GM19238 (cell line): Measurements from ENCODE around the gene AKAP6.
"Not testable (repeated sequence)": the region's sequence is repeated elsewhere in the genome, so short reads cannot be mapped to it uniquely, and the experiment has no call there.

Experiments used
- DNase-seq: peaks from one replicate; pipeline ENCODE4 v3.0.0; 2011; ENCODE audit warnings: low spot score; ENCODE audit not compliant: insufficient read length

Gene AKAP6

DNA sequence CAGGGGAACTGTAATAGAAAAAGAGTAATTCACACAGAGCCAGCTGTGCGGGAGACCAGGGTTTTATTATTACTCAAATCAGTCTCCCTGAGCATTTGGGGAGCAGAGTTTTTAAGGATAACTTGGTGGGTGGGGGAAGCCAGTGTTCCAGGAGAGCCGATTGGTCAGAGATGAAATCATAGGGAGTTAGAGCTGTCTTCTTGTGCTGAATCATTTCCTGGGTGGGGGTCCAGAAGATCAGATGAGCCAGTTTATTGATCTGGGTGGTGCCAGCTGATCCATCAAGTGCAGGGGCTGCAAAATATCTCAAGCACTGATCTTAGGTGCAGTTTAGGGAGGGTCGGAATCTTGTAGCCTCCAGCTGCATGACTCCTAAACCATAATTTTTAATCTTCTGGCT lies 44.1 kb downstream of the AKAP6 start:
- DNase-seq: not testable (repeated sequence)

DNA sequence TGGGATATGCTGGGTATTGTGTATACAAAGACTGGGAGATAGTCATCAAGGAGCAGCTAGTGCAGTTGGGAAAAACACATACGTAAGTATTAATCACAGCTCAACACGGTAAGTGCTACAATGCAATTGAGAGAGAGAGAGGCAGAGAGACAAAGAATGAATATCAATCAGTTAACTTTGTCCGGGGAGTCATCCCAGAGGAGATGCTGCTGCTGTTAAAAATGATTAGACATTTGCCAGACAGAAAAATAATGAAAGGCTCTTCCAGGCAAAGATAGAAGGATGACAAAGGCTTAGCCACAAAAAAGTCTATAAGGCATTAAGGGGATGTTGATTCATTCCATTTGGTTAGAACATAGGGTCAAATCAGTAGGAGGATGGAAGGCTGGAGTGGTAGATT lies 45.1 kb downstream of the AKAP6 start:
- no peak for DNase-seq

DNA sequence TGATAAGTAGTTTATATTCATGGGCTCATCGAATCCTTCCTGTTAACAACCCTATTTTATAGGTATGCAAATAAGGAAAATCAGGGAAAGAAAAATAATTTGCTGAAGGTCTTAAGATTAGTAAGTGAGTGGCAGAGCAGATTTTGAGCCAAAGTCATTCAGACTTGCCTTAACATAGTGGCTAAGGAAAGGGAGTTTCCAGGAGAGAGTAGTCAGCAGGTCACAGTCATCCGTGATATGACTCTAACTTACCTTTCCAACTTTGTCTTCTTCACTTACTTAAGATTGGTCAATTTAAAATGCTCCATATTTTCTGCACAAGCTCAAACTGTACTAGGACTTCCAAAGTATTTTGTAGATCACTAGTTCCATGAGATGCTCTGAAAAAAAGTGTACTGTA lies 46.6 kb downstream of the AKAP6 start:
- no peak for DNase-seq

DNA sequence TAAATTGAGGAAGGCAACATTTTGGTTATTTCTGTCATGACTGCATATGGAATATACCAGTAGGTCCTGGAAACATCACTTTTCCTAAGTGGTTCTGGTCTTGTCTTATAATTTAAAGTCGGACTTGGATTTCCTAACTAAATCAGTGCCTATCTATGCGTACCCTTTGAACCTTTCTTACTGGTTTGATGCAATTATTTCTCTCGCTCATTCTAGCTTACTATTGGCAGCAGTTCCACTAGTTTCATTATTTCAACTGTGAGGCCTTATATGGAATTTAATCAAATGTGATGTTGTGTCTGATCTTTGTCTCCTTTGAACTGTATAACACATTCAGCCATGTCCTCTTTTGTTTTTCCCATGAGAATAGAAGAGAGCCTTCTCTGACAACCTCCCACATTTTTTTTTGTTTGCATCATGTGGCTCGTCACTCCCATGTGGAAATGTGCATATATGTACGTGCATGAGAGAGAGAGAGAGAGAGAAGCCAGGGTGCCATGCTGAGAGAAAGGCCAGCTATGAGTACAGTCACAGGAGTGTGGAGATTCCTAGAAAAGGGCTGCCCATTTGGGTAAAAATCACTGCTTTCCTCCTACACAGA lies 48.0 kb downstream of the AKAP6 start:
- no peak for DNase-seq

DNA sequence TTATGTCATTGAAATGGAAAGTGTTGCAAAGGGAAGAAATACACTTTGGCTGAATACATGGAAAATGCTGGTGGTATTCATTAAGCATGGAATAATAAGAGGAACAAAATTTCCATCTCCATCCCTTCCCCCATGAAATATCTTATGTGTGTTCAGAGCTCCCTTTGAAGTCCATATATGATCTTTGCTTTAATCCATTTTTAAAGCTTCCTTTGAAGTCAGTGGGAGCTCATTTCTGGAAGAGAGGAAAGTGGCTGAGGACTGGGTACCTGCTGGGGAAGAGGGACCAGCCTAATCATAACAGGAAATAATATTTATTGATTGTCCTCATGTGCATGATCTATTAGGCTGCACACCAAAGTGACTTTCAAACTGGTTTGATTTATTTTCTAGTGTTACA lies 49.2 kb downstream of the AKAP6 start:
- no peak for DNase-seq

DNA sequence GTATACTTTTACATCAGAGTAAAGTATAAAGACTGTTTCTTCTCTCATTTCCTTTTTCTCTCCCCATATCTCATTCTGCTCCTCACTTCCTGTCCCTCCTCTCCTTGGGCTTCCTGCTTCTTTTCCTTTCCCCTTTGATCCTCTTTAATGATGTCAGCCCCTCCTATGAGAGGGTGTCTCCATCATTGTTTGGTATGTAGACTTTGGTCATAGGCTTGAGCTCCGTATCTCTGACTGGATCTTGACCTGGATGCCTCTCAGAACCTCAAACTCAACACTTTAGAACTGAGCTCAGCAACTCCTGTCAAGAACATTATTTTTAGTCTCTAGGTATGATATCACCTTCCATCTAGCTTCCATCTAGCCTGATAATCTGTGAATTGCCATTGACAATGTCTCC lies 50.3 kb downstream of the AKAP6 start:
- no peak for DNase-seq

- DNase-seq: no peak
These were observed 52.8 kb downstream of the AKAP6 start for GRCh38 chr14:32381869-32382268.

DNA sequence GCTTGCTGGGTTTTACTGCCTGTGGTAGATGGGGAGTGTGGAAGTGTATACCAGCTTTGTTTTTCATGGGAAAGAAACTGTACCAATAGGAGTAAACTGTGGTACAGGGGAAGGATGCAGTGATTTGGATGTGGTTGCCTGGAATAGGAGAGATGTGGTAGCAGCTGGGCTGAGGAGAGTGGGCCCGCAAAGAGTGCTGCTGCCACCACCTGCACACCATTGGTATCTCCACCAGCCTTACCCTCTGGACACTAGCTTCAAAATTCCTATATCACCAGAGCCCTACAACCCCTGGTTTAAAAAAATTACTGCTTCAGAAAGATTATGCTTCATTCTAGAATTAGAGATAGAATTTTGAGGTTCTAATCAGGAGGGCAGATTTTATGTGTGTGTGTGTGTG lies 53.6 kb downstream of the AKAP6 start:
- DNase-seq: no peak

GRCh38 chr14:32383364-32384009 lies 54.4 kb downstream of the AKAP6 start:
- no peak for DNase-seq

DNA sequence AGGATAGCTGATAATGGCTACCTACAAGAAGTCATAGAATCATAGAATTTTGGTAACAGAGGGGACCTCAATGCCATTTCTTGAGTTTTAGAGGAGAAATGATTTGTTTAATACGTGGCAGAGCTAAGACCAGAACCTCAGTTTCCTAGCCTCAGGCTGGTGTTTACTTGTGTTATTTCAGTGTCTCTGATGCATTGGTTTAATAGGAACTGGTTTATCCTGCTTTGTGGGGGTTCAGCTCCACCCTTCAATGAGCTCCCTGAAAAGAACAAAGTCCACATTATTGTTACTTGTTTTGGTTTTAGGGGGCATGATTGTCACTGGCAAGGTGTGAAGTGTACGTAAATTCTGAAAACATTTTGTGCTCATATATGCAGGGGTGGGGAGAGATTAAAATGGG lies 55.4 kb downstream of the AKAP6 start:
- DNase-seq: no peak

GRCh38 chr14:32387295-32387694 lies 58.2 kb downstream of the AKAP6 start:
- not testable (repeated sequence) for DNase-seq

DNA sequence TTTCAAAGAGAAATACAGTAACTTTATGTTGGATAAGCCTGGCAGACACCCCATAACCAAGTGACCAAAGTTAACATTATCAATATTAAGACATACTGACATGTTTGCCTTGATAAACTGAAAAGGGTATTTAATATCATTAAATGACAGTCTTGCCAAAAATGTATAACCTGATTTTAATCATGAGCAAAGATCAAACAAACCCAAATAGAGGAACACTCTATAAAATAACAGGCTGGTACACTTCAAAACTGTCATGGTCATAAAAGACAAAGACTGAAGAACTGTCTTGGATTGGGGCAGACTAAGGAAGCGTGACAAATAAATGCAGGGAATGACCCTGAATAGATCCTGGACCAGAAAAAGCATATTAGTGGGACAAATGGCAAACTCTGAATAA lies 64.0 kb downstream of the AKAP6 start:
- DNase-seq: no peak

- DNase-seq: no peak
These were observed 64.9 kb downstream of the AKAP6 start for GRCh38 chr14:32394038-32394437.

GRCh38 chr14:32396885-32397284 lies 67.8 kb downstream of the AKAP6 start:
- DNase-seq: no peak

DNA sequence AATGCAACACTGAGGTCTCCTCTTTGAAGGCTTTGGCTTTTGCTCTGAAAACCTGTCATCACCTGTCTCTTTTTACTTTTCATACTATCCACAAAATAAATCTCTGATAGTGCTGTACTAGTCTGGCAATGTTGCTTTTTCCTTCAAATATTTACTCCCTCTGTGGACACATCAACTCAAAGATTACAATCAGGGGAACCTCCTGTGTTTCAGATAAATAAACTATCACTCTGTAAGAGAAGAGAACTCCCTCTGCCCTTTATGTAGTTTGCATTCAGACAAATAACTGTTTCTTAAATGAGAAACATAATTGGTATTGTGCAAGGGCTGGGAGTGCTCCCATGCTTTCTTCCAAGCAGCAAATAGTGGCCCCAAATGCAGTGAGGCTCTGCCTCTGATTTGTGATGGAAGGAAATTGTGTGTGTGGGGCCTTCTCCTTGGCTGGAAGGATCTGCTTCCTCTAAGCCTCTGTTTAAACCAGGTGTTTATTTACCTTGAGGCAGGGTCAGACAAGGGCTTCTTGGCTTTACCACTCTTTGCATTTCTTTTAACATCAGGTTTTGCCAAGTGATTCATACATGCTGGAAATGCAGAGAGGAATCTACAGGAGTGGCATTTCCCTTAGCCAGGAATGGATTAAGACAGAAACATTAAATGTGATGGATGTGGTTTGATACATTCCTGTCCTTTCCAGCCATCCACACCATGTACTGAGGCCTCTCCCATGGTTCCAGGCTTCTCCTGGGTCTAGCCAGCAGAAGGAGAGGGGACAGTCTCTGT lies 69.0 kb downstream of the AKAP6 start:
- DNase-seq: no peak

DNA sequence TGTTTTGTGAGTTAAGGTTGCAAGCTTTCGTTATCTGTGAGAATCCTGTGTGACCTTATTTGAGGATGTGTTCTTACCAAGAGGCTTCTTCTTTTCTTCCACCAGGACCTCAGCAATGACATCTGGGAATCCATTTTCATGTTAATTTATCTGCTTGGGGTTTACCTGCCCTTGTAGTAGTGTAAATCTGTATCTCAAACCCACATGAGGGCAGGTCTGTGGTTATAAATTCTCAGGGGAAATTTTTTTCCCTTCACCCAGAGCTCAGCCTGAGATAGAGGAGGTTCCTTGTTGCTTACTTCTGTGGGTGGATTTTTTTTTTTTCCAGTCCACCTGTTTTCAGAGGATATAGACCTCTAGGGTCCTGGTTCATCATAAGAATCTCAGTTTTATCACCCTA lies 70.8 kb downstream of the AKAP6 start:
- no peak for DNase-seq

DNA sequence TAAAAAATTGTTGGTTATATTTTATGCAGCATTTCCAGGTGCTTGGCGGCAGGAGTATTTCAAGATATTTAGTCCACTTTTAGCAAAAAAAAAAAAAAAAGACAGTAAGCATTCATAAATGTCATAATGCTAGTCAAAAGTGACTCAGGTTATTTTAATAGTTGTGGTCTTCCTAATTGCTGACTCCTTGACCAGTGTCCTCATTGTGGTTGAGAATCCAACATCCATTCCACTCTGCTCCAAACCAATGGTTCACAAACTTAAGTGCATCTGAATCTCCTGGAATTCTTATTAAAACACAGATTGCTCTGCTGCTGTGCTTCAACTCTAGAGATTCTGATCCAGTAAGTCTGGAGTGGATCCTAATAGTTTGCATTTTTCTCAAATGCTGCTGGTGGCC lies 71.4 kb downstream of the AKAP6 start:
- DNase-seq: no peak

- DNase-seq: no peak
These were observed 73.9 kb downstream of the AKAP6 start for GRCh38 chr14:32403021-32403420.

DNA sequence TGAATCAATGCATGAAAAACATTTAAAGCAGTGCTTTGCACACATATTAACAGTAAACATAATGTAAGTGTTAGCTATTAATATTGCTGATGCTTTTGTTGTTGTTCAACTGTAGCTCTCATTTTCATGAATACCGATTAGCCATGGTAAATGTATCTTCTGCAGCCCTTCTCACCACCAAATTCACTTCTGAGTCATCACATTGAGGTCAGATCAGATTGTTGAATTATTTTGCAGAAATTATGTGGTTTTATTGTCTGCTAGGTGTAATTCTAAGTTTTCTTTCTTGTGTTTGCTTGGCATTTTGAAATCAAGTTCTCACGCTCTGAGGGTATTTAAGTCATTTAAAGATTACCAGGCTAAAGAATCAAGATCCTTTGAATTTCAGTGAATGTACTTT lies 74.6 kb downstream of the AKAP6 start:
- no peak for DNase-seq

- DNase-seq: no peak
These were observed 75.9 kb downstream of the AKAP6 start for GRCh38 chr14:32404784-32405573.

DNA sequence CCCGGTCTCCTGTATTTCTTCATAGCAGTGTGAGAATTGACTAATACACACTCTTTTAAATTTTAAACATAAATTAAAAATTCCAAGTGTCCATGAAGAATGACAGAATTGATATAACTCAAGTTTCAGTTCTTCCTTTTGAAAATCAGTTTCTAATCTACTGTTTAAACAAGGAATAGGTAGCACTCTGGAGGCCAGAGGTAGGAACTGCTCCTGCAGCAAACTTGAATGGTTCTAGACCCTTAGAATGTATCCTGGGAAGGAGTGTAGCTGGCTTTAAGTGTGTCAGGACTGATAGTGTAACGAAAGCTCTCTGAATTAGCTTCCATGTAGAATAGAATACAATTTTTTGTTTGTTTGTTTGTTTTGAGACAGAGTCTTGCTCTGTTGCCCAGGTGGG lies 76.8 kb downstream of the AKAP6 start:
- no peak for DNase-seq

DNA sequence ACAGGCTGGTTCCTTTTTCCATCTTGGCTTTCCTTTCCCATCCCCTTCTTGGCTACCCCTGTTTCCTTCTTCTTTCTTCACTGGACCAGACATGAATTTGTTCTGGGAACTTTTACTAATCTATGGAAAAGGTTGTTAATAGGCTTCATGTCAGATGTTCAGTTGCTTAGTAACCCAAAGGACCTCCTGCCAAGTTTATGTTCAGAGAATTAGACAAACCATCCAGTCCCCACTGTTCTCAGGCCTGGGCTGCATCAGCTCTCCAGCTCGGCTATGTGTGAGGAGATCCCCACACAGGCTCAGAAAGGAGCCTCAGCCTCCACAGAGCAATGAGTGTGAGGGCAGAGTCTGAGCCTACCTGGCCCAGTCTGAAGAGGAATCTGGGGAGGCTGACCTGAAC lies 78.0 kb downstream of the AKAP6 start:
- DNase-seq: no peak
